GM12873 (cell line): ENCODE data around the gene PTH2.

ENCODE experiments used
- CTCF ChIP-seq: IDR thresholded peaks from 2 replicates; pipeline ENCODE4 v1.5.1; 2012; ENCODE audit warnings: low read depth, mild to moderate bottlenecking, moderate library complexity, low read length, control low read depth; ENCODE audit not compliant: insufficient read depth; ENCODE audit errors: missing control alignments

The PTH2 gene

GRCh38 chr19:49427339-49427738 is 4.1 kb upstream of the PTH2 start:
- no peak for TF ChIP-seq CTCF

GRCh38 chr19:49425922-49426592 is 2.8 kb upstream of the PTH2 start:
- TF ChIP-seq CTCF, result no peak

DNA sequence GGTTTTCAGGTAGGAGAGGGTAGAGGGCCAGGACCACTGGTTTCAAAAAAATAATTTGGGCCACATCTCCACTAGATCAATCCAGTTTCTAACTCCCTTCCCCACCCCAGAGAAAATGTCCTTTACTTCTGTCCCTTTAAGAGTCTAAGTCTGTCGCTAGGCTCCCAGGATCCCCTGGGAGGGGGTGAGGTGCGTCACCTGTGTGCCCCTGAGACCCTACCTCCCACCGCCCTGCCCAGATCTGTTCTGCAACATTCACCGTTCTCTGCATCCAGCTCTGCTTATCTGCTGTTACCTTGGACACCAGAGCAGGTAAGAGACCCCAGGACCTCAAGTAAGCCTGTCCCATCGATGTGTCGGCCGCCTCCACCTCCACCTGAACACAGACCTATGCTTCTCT is 1.9 kb upstream of the PTH2 start, which contains the start of gene GFY:
TSS of gene GFY (plus strand) at position 211 of the 400 bp plus-strand sequence. CDS start 1,043 bp downstream, outside the sequence.
- no peak for TF ChIP-seq CTCF

- TF ChIP-seq CTCF, result no peak
Observed at GRCh38 chr19:49423985-49424303, 703 bp upstream of the PTH2 start.

DNA sequence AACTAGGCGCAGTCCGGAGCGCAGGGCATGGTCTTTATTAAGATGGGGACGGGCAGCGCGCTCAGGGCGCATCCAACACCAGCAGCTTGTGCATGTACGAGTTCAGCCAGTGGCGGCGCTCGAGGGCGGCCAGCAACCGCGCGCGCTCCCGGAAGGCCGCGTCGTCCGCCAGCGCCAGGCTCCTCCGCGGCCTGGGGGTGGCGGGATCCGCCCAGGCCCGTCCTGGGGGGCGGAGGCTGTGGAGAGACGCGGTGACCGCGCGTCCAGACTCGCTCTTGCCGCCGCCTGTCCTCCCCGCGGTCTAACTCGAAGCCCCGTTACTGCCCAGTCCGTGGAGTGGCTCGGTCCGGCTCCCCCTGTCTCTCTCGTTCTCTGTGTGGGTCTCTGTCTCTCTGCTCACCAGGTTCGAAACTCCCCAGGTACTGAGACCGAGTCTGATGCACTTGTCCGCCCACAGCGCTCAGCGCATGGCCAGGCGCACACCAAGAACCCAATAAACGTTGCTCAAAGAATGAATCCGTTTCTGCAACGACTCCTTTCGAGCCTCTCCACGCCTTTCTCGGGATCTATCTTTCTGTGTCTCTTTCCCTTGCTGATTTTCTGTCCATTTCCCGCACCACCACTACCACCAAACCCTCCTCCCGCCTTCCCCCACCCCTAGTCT is 702 bp downstream of the PTH2 start:
- peak; percentile 68 for TF ChIP-seq CTCF

GRCh38 chr19:49421878-49422202 is 1.4 kb downstream of the PTH2 start:
- TF ChIP-seq CTCF, result no peak

GRCh38 chr19:49421039-49421877 is 2.0 kb downstream of the PTH2 start:
- no peak for TF ChIP-seq CTCF
